ENCODE measurements around the gene RNF125.

RNF125 gene

GRCh38 chr18:32091724-32092421 lies 73.2 kb downstream of the RNF125 start, which contains the start of gene RNF138:
RNF138 (plus strand) TSS chr18:32091874; CDS start chr18:32092777, 903 bp downstream.
- FAIRE-seq: no peak
- peak; percentile 61; the same call in 1 of the 2 replicates for TF ChIP-seq POLR2A (IDR thresholded peaks at IDR 0.05; ENCODE audit: low read depth, low read length)
- DNase-seq (ENCODE audit: insufficient read length, low spot score): peak; percentile 50

GRCh38 chr18:32092422-32093101 lies 73.9 kb downstream of the RNF125 start:
- TF ChIP-seq POLR2A (IDR thresholded peaks at IDR 0.05; ENCODE audit: low read depth, low read length): peak; percentile 78
- peak; percentile 77 for DNase-seq (ENCODE audit: insufficient read length, low spot score)
- FAIRE-seq: peak; percentile 58

GRCh38 chr18:32093102-32093511 lies 74.5 kb downstream of the RNF125 start:
- FAIRE-seq (no peak), DNase-seq (ENCODE audit: insufficient read length, low spot score) (peak; percentile 7)
- TF ChIP-seq POLR2A (IDR thresholded peaks at IDR 0.05; ENCODE audit: low read depth, low read length): no peak

- no peak for TF ChIP-seq POLR2A (IDR thresholded peaks at IDR 0.05; ENCODE audit: low read depth, low read length)
- DNase-seq (ENCODE audit: insufficient read length, low spot score) (no peak), FAIRE-seq (no peak)
Measured at GRCh38 chr18:32093523-32093922, 74.9 kb downstream of the RNF125 start.

- DNase-seq (ENCODE audit: insufficient read length, low spot score): no peak
- no peak for FAIRE-seq
- TF ChIP-seq POLR2A (IDR thresholded peaks at IDR 0.05; ENCODE audit: low read depth, low read length): no peak
Measured at GRCh38 chr18:32095192-32095899, 76.7 kb downstream of the RNF125 start.

GRCh38 chr18:32095900-32096229 lies 77.2 kb downstream of the RNF125 start:
- TF ChIP-seq POLR2A (IDR thresholded peaks at IDR 0.05; ENCODE audit: low read depth, low read length): no peak
- FAIRE-seq (no peak), DNase-seq (ENCODE audit: insufficient read length, low spot score) (no peak)

- DNase-seq (ENCODE audit: insufficient read length, low spot score) (no peak), FAIRE-seq (no peak)
- TF ChIP-seq POLR2A (IDR thresholded peaks at IDR 0.05; ENCODE audit: low read depth, low read length): no peak
Measured at GRCh38 chr18:32096946-32097345, 78.3 kb downstream of the RNF125 start.

GRCh38 chr18:32104516-32104915 lies 85.9 kb downstream of the RNF125 start:
- no peak for TF ChIP-seq POLR2A (IDR thresholded peaks at IDR 0.05; ENCODE audit: low read depth, low read length)
- FAIRE-seq (no peak), DNase-seq (ENCODE audit: insufficient read length, low spot score) (no peak)

GRCh38 chr18:32110005-32110404 lies 91.4 kb downstream of the RNF125 start:
- DNase-seq (ENCODE audit: insufficient read length, low spot score) (no peak), FAIRE-seq (no peak)
- TF ChIP-seq POLR2A (IDR thresholded peaks at IDR 0.05; ENCODE audit: low read depth, low read length): no peak

- DNase-seq (ENCODE audit: insufficient read length, low spot score) (no peak), FAIRE-seq (no peak)
- TF ChIP-seq POLR2A (IDR thresholded peaks at IDR 0.05; ENCODE audit: low read depth, low read length): no peak
Measured at GRCh38 chr18:32111706-32112105, 93.1 kb downstream of the RNF125 start.

- no peak for DNase-seq (ENCODE audit: insufficient read length, low spot score)
- no peak for FAIRE-seq
- no peak for TF ChIP-seq POLR2A (IDR thresholded peaks at IDR 0.05; ENCODE audit: low read depth, low read length)
Measured at GRCh38 chr18:32112826-32113225, 94.2 kb downstream of the RNF125 start.

GRCh38 chr18:32114293-32114942 lies 95.8 kb downstream of the RNF125 start:
- DNase-seq (ENCODE audit: insufficient read length, low spot score) (no peak), FAIRE-seq (no peak)
- no peak for TF ChIP-seq POLR2A (IDR thresholded peaks at IDR 0.05; ENCODE audit: low read depth, low read length)

- DNase-seq (ENCODE audit: insufficient read length, low spot score) (no peak), FAIRE-seq (no peak)
- TF ChIP-seq POLR2A (IDR thresholded peaks at IDR 0.05; ENCODE audit: low read depth, low read length): no peak
Measured at GRCh38 chr18:32122039-32122438, 103.4 kb downstream of the RNF125 start.

Data from H54 (cell line).